Activated CD4-positive, alpha-beta T cell treated with anti-CD3 and anti-CD28 coated beads for 4 hours (primary cell): ENCODE data around the gene DMGDH.
A peak's percentile ranks its signal among the peaks of the same experiment; 100 is the strongest.

Experiments used
- DNase-seq, 2 donors: peaks; one replicate each; pipeline ENCODE4 v3.0.0-alpha.2; 2020

DMGDH gene

GRCh38 chr5:79069488-79070349 lies at the start of gene DMGDH, which contains the start of gene BHMT2:
DMGDH (minus strand) TSS chr5:79069674; CDS start chr5:79069620, 54 bp downstream.
BHMT2 (plus strand) TSS chr5:79069767; CDS start chr5:79069783, 16 bp downstream.
- no peak for DNase-seq

- no peak for DNase-seq
Observed at GRCh38 chr5:79112703-79113058, 43.2 kb upstream of the DMGDH start.

GRCh38 chr5:79111960-79112702 lies 42.7 kb upstream of the DMGDH start:
- no peak for DNase-seq

GRCh38 chr5:79111387-79111959 lies 42.0 kb upstream of the DMGDH start, which contains the start of gene BHMT:
BHMT (plus strand) TSS chr5:79111809; CDS start chr5:79111886, 77 bp downstream.
- DNase-seq, result no peak

- peak; percentile 14 to 19 for DNase-seq
Observed at GRCh38 chr5:79109527-79110492, 40.3 kb upstream of the DMGDH start.

- no peak for DNase-seq
Observed at GRCh38 chr5:79108792-79109191, 39.3 kb upstream of the DMGDH start.

GRCh38 chr5:79108086-79108485 lies 38.6 kb upstream of the DMGDH start:
- no peak for DNase-seq

GRCh38 chr5:79107020-79107796 lies 37.7 kb upstream of the DMGDH start:
- no peak for DNase-seq

GRCh38 chr5:79105868-79106267 lies 36.4 kb upstream of the DMGDH start:
- DNase-seq, result no peak

GRCh38 chr5:79093762-79094161 lies 24.3 kb upstream of the DMGDH start:
- DNase-seq, result no peak

GRCh38 chr5:79091064-79091463 lies 21.6 kb upstream of the DMGDH start:
- no peak for DNase-seq

- no peak for DNase-seq
Observed at GRCh38 chr5:79088507-79088906, 19.0 kb upstream of the DMGDH start.

GRCh38 chr5:79086116-79086515 lies 16.6 kb upstream of the DMGDH start:
- DNase-seq, result no peak

GRCh38 chr5:79081779-79082178 lies 12.3 kb upstream of the DMGDH start:
- DNase-seq, result no peak

GRCh38 chr5:79080804-79081203 lies 11.3 kb upstream of the DMGDH start:
- DNase-seq, result no peak

GRCh38 chr5:79077680-79078365 lies 8.3 kb upstream of the DMGDH start:
- peak in 1 of 2 donors; percentile 8 for DNase-seq

- no peak for DNase-seq
Observed at GRCh38 chr5:79076819-79077218, 7.3 kb upstream of the DMGDH start.

- DNase-seq, result no peak
Observed at GRCh38 chr5:79075646-79076426, 6.4 kb upstream of the DMGDH start.

GRCh38 chr5:79074641-79075040 lies 5.2 kb upstream of the DMGDH start:
- no peak for DNase-seq

GRCh38 chr5:79070350-79070667 lies 835 bp upstream of the DMGDH start:
- no peak for DNase-seq
